GM12878 (cell line): ENCODE results near the gene FBXW8. TPM values are rescaled to one million over a fixed set of nuclear protein-coding genes. Genes with fewer than 3 reads are reported as not detected.

Source experiments
- ATAC-seq: fragments of 200-7000 bp; cut with Tn5 transposase; 3 replicates; pipeline ENCODE4 v1.9.1; 2020; ENCODE audit warnings: mild to moderate bottlenecking, moderate library complexity
- BruUV-seq: library from RNA; stranded (reverse); fragments of 400-500 nt; replicated peaks from 2 replicates; lab custom pipeline; 2021; lab: Mats Ljungman, UMichigan
- CTCF ChIA-PET: fragments of 300-600 bp; sonication (Branson Sonifier 250); formaldehyde crosslinking; extraction: SDS; loops from one replicate; lab custom pipeline; 2021; ENCODE audit warnings: inconsistent platforms; lab: Yijun Ruan, JAX
- POLR2A ChIA-PET: fragments of 350-600 bp; formaldehyde crosslinking; extraction: SDS; loops from one replicate; lab custom pipeline; 2021; ENCODE audit warnings: inconsistent platforms; lab: Charles Lee
- RAD21 ChIA-PET: fragments of 300-600 bp; sonication (Branson Sonifier 250); formaldehyde crosslinking; loops from one replicate; lab custom pipeline; 2023; ENCODE audit warnings: antibody characterized with exemption; ENCODE audit not compliant: unreplicated experiment; lab: Charles Lee
- SMC1A ChIA-PET: fragments of 300-600 bp; sonication (Branson Sonifier 250); formaldehyde crosslinking; loops from one replicate; lab custom pipeline; 2023; ENCODE audit not compliant: unreplicated experiment, uncharacterized antibody; lab: Charles Lee
- DNase-seq: peaks from one replicate; pipeline ENCODE4 v3.0.0-alpha.2; 2011; ENCODE audit warnings: low read depth, low spot score
- FAIRE-seq: peaks from 3 replicates; lab custom pipeline; 2011; peaks lifted over from hg19 to GRCh38; lab: Jason Lieb, UNC
- H2AFZ ChIP-seq: 2 replicates; pipeline ENCODE4 v1.6.0; 2011; ENCODE audit warnings: low read depth, low read length, control low read depth; ENCODE audit not compliant: control insufficient read depth
- H3K27ac ChIP-seq: 2 replicates; pipeline ENCODE4 v1.5.1; 2011; ENCODE audit warnings: control low read depth; ENCODE audit not compliant: control insufficient read depth, insufficient read depth
- H3K27me3 ChIP-seq, 2 experiments: replicated peaks in 1 of 2; 2 replicates each; pipeline versions ENCODE4 v1.6.0 to v1.6.1; 2011; ENCODE audit warnings: low read length in 1 of 2; ENCODE audit not compliant: control insufficient read depth in 2 of 2, insufficient read depth in 2 of 2
- H3K36me3 ChIP-seq, 2 experiments: 2 replicates each; pipeline ENCODE4 v1.5.1; 2011; ENCODE audit warnings: low read length in 1 of 2; ENCODE audit not compliant: control insufficient read depth in 2 of 2, insufficient read depth in 2 of 2
- H3K4me1 ChIP-seq: 2 replicates; pipeline ENCODE4 v1.6.1; 2011; ENCODE audit warnings: mild to moderate bottlenecking, low read length, moderate library complexity, mixed read lengths; ENCODE audit not compliant: control insufficient read depth, insufficient read depth
- H3K4me2 ChIP-seq: 2 replicates; pipeline ENCODE4 v1.6.0; 2011; ENCODE audit warnings: control low read depth; ENCODE audit not compliant: control insufficient read depth, insufficient read depth
- H3K4me3 ChIP-seq: fragments of 200-600 bp; sonication (generic); 2 replicates; pipeline ENCODE4 v1.5.1; 2016
- H3K79me2 ChIP-seq: 2 replicates; pipeline ENCODE4 v1.6.0; 2011; ENCODE audit warnings: low read length; ENCODE audit not compliant: control insufficient read depth, insufficient read depth
- H3K9ac ChIP-seq: 2 replicates; pipeline ENCODE4 v1.8.0; 2011; ENCODE audit warnings: low read length, control low read depth, mixed read lengths; ENCODE audit not compliant: control insufficient read depth, insufficient read depth
- H3K9me3 ChIP-seq: replicated peaks from 3 replicates; pipeline ENCODE4 v1.5.1; 2011; ENCODE audit warnings: mild to moderate bottlenecking, low read length; ENCODE audit not compliant: control insufficient read depth, insufficient read depth
- H4K20me1 ChIP-seq: 2 replicates; pipeline ENCODE4 v1.6.0; 2011; ENCODE audit not compliant: control insufficient read depth, insufficient read depth
- EED ChIP-seq: sonication (generic); IDR thresholded peaks from 2 replicates; pipeline ENCODE4 v1.6.1; 2016; ENCODE audit warnings: antibody characterized with exemption, low read depth
- HCFC1 ChIP-seq: fragments of 150-350 bp; IDR thresholded peaks from 2 replicates; pipeline ENCODE4 v1.6.1; 2014; ENCODE audit warnings: low read length
- IRF4 ChIP-seq: IDR thresholded peaks from 2 replicates; pipeline ENCODE4 v1.6.1; 2011; ENCODE audit warnings: low read depth, low read length
- NFIC ChIP-seq: IDR thresholded peaks from 2 replicates; pipeline ENCODE4 v1.6.1; 2012; ENCODE audit warnings: low read depth, mild to moderate bottlenecking, inconsistent platforms, low read length, moderate library complexity
- PAX5 ChIP-seq: IDR thresholded peaks from 2 replicates; pipeline ENCODE4 v1.6.1; 2011; ENCODE audit warnings: low read depth, low read length, borderline replicate concordance
- PAX8 ChIP-seq: fragments of 450-650 bp; IDR thresholded peaks from 2 replicates; pipeline ENCODE4 v1.6.1; 2017; ENCODE audit warnings: mild to moderate bottlenecking, moderate library complexity
- POLR2AphosphoS5 ChIP-seq: IDR thresholded peaks from 2 replicates; pipeline ENCODE4 v1.6.1; 2011; ENCODE audit warnings: mild to moderate bottlenecking, low read length, inconsistent platforms
- SMAD5 ChIP-seq: IDR thresholded peaks from 2 replicates; pipeline ENCODE4 v1.6.1; 2016; ENCODE audit warnings: antibody characterized with exemption, low read depth
- STAT3 ChIP-seq: IDR thresholded peaks from 2 replicates; pipeline ENCODE4 v1.6.1; 2011; ENCODE audit warnings: low read depth, low read length, improper control_type of control experiment
- ZSCAN29 ChIP-seq: fragments of 450-650 bp; IDR thresholded peaks from 2 replicates; pipeline ENCODE4 v1.6.1; 2017; ENCODE audit warnings: mild to moderate bottlenecking, moderate library complexity
- WGBS: methylation state at CpG from one replicate; pipeline ENCODE4 v1.1.6; 2016; ENCODE audit warnings: low lambda C conversion rate; ENCODE audit not compliant: insufficient replicate concordance, insufficient coverage; ENCODE audit errors: missing lambda C conversion rate; 5-methylcytosine and 5-hydroxymethylcytosine counted together
- in situ Hi-C: fragments of 300-500 bp; cut with MboI; formaldehyde crosslinking; loops from 9 replicates; pipeline ENCODE4 v1.14.3; 2018; ENCODE audit warnings: mixed read lengths
- intact Hi-C: fragments of 100-400 bp; cut with micrococcal nuclease; formaldehyde crosslinking; loops from one replicate; pipeline ENCODE4 v1.14.2; 2022; ENCODE audit not compliant: unreplicated experiment
- polyA plus RNA-seq, 11 experiments: library from polyadenylated mRNA; depleted of rRNA in 4 of 11; unstranded in 6 of 11; stranded (reverse) in 5 of 11; fragments of >200 nt; fragmentation: Nextera tagmentation in 4 of 11; fragmentation: Illumina TruSeq in 1 of 11; extraction: Ambion mirVana in 4 of 11; extraction: Trizol in 1 of 11; gene quantifications; 1 replicate in 1 of 11; 2 replicates in 10 of 11; pipeline versions ENCODE4 v1.2.1 to v1.2.3, GENCODE V29; 2011 to 2016; ENCODE audit warnings: inconsistent platforms in 2 of 11, missing spikeins in 2 of 11, low read depth in 1 of 11
- total RNA-seq, 4 experiments: library from RNA; depleted of rRNA in 3 of 4; stranded (reverse); fragments of >200 nt in 3 of 4; fragmentation: Illumina TruSeq in 1 of 4; extraction: Trizol in 1 of 4; gene quantifications; 2 replicates each; pipeline versions ENCODE4 v1.2.1 to v1.2.3, GENCODE V29; 2013 to 2021
- TF ChIP-seq, protein P1 (sequence below): fragments of 450-650 bp; IDR thresholded peaks from 2 replicates; pipeline ENCODE4 v1.6.1; 2016; ENCODE audit warnings: mild to moderate bottlenecking
- TF ChIP-seq, protein P2 (sequence below): fragments of 450-650 bp; IDR thresholded peaks from 2 replicates; pipeline ENCODE4 v1.6.1; 2016; ENCODE audit warnings: mild to moderate bottlenecking, moderate library complexity, borderline replicate concordance

Gene FBXW8
- total and polyA plus RNA-seq, 10 of the 15 experiments (the other 5 are each of a cell fraction or from before 2014, with no cell fraction given) = 0.49 to 7.5 (median 4.4) TPM

GRCh38 chr12:116924558-116925453 lies 14.1 kb downstream of the FBXW8 start:
- 42% methylated on average over 5 of the region's 5 CpGs for WGBS
- H3K36me3 ChIP-seq = peaks cover 0 to 3% of the 10 kb centered on the region in 2 experiments; a peak in 1 of 4 replicates
- no peak overlapping the region for H3K9ac ChIP-seq
- ChIA-PET SMC1A (no interaction called here), CTCF (no interaction called here), POLR2A (interaction anchor here (0.7 kb wide), 1 partner anchor 13 kb away, joined by 3 read pairs; no protein-coding TSS in a partner anchor), RAD21 (no interaction called here)
- no TSS peak for BruUV-seq
- in situ Hi-C loops = no loop called here
- no peaks in the 10 kb centered on the region for H3K79me2 ChIP-seq
- ATAC-seq (peak; percentile 85), FAIRE-seq (peak; percentile 68), DNase-seq (peak; percentile 58)
- intact Hi-C loops = loop anchor here (1.0 kb wide), 1 partner anchor 35 kb away; no protein-coding TSS in a partner anchor
- no peak overlapping the region for H3K27ac ChIP-seq
- no peak overlapping the region for H3K4me3 ChIP-seq
- peak overlapping the region; percentile 71 for H3K4me2 ChIP-seq
- peaks cover 5% of the 10 kb centered on the region; the same call in 1 of the 2 replicates for H4K20me1 ChIP-seq
- no peak overlapping the region for H2AFZ ChIP-seq
- H3K27me3 ChIP-seq = no peaks in the 10 kb centered on the region
- H3K9me3 ChIP-seq = no peaks in the 10 kb centered on the region
- peaks cover 34% of the 10 kb centered on the region for H3K4me1 ChIP-seq
- TF ChIP-seq HCFC1 (no peak), NFIC (peak; percentile 78), IRF4 (0 out of 2 replicates have a peak, but pooled peaks have one; percentile 44), SMAD5 (no peak), EED (peak; percentile 45; the same call in 1 of the 2 replicates), ZSCAN29 (no peak), PAX5 (0 out of 2 replicates have a peak, but pooled peaks have one; percentile 33), STAT3 (no peak), PAX8 (no peak), POLR2AphosphoS5 (no peak)
- TF ChIP-seq, protein P1, sequence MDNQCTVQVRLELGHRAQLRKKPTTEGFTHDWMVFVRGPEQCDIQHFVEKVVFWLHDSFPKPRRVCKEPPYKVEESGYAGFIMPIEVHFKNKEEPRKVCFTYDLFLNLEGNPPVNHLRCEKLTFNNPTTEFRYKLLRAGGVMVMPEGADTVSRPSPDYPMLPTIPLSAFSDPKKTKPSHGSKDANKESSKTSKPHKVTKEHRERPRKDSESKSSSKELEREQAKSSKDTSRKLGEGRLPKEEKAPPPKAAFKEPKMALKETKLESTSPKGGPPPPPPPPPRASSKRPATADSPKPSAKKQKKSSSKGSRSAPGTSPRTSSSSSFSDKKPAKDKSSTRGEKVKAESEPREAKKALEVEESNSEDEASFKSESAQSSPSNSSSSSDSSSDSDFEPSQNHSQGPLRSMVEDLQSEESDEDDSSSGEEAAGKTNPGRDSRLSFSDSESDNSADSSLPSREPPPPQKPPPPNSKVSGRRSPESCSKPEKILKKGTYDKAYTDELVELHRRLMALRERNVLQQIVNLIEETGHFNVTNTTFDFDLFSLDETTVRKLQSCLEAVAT = 0 out of 2 replicates have a peak, but pooled peaks have one; percentile 48
- TF ChIP-seq, protein P2, sequence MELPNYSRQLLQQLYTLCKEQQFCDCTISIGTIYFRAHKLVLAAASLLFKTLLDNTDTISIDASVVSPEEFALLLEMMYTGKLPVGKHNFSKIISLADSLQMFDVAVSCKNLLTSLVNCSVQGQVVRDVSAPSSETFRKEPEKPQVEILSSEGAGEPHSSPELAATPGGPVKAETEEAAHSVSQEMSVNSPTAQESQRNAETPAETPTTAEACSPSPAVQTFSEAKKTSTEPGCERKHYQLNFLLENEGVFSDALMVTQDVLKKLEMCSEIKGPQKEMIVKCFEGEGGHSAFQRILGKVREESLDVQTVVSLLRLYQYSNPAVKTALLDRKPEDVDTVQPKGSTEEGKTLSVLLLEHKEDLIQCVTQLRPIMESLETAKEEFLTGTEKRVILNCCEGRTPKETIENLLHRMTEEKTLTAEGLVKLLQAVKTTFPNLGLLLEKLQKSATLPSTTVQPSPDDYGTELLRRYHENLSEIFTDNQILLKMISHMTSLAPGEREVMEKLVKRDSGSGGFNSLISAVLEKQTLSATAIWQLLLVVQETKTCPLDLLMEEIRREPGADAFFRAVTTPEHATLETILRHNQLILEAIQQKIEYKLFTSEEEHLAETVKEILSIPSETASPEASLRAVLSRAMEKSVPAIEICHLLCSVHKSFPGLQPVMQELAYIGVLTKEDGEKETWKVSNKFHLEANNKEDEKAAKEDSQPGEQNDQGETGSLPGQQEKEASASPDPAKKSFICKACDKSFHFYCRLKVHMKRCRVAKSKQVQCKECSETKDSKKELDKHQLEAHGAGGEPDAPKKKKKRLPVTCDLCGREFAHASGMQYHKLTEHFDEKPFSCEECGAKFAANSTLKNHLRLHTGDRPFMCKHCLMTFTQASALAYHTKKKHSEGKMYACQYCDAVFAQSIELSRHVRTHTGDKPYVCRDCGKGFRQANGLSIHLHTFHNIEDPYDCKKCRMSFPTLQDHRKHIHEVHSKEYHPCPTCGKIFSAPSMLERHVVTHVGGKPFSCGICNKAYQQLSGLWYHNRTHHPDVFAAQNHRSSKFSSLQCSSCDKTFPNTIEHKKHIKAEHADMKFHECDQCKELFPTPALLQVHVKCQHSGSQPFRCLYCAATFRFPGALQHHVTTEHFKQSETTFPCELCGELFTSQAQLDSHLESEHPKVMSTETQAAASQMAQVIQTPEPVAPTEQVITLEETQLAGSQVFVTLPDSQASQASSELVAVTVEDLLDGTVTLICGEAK = no peak
